ENCODE results near the gene TMCC1.

Gene TMCC1

GRCh38 chr3:129620828-129621559 lies 272.5 kb downstream of the TMCC1 start:
- TF ChIP-seq BACH2 (CRISPR knock-in tag; IDR thresholded peaks at IDR 0.05; ENCODE audit: borderline replicate concordance) (no peak), ZNF8 (CRISPR knock-in tag; IDR thresholded peaks at IDR 0.05) (no peak), ZFP30 (CRISPR knock-in tag; IDR thresholded peaks at IDR 0.05) (no peak), SNAI2 (CRISPR knock-in tag; IDR thresholded peaks at IDR 0.05) (no peak), PATZ1 (CRISPR knock-in tag; IDR thresholded peaks at IDR 0.05; ENCODE audit: borderline replicate concordance) (no peak), ZNF70 (CRISPR knock-in tag; IDR thresholded peaks at IDR 0.05) (no peak), ISL1 (CRISPR knock-in tag; IDR thresholded peaks at IDR 0.05) (no peak)
- ATAC-seq = no peak

GRCh38 chr3:129619726-129620162 lies 273.8 kb downstream of the TMCC1 start:
- TF ChIP-seq PPARA (CRISPR knock-in tag; IDR thresholded peaks at IDR 0.05; ENCODE audit: borderline replicate concordance) (no peak), ZFP30 (CRISPR knock-in tag; IDR thresholded peaks at IDR 0.05) (no peak), SNAI2 (CRISPR knock-in tag; IDR thresholded peaks at IDR 0.05) (no peak), TOX (CRISPR knock-in tag; IDR thresholded peaks at IDR 0.05; ENCODE audit: borderline replicate concordance) (no peak), ZFP3 (CRISPR knock-in tag; IDR thresholded peaks at IDR 0.05) (no peak), ARNTL (CRISPR knock-in tag; IDR thresholded peaks at IDR 0.05; ENCODE audit: borderline replicate concordance, low read depth) (no peak), TSHZ2 (CRISPR knock-in tag; IDR thresholded peaks at IDR 0.05) (no peak), ZNF8 (CRISPR knock-in tag; IDR thresholded peaks at IDR 0.05) (no peak), CREB5 (CRISPR knock-in tag; IDR thresholded peaks at IDR 0.05; ENCODE audit: low read depth) (no peak), BACH2 (CRISPR knock-in tag; IDR thresholded peaks at IDR 0.05; ENCODE audit: borderline replicate concordance) (no peak), OSR1 (CRISPR knock-in tag; IDR thresholded peaks at IDR 0.05) (no peak), GLIS3 (CRISPR knock-in tag; IDR thresholded peaks at IDR 0.05) (no peak), ZNF70 (CRISPR knock-in tag; IDR thresholded peaks at IDR 0.05) (no peak)
- no peak for ATAC-seq

- no peak for TF ChIP-seq ISL1 (CRISPR knock-in tag; IDR thresholded peaks at IDR 0.05)
- no peak for TF ChIP-seq PATZ1 (CRISPR knock-in tag; IDR thresholded peaks at IDR 0.05; ENCODE audit: borderline replicate concordance)
- TF ChIP-seq TOX (CRISPR knock-in tag; IDR thresholded peaks at IDR 0.05; ENCODE audit: borderline replicate concordance) = no peak
- no peak for TF ChIP-seq TCF4 (CRISPR knock-in tag; IDR thresholded peaks at IDR 0.05; ENCODE audit: borderline replicate concordance)
- TF ChIP-seq BACH2 (CRISPR knock-in tag; IDR thresholded peaks at IDR 0.05; ENCODE audit: borderline replicate concordance) = no peak
- TF ChIP-seq SNAI2 (CRISPR knock-in tag; IDR thresholded peaks at IDR 0.05) = no peak
- TF ChIP-seq CSDC2 (CRISPR knock-in tag; IDR thresholded peaks at IDR 0.05) = no peak
- no peak for TF ChIP-seq ZNF8 (CRISPR knock-in tag; IDR thresholded peaks at IDR 0.05)
- ATAC-seq = no peak
Measured at GRCh38 chr3:129618901-129619671, 274.4 kb downstream of the TMCC1 start.
